Activated gamma-delta T cell (primary cell): ENCODE measurements around the gene XPC.
"Not testable (repeated sequence)": the region's sequence is repeated elsewhere in the genome, so short reads cannot be mapped to it uniquely, and the experiment has no call there.

Source experiments
- DNase-seq: peaks from one replicate; lab custom pipeline; 2025; lab: John Stamatoyannopoulos, UW

The XPC gene

DNA sequence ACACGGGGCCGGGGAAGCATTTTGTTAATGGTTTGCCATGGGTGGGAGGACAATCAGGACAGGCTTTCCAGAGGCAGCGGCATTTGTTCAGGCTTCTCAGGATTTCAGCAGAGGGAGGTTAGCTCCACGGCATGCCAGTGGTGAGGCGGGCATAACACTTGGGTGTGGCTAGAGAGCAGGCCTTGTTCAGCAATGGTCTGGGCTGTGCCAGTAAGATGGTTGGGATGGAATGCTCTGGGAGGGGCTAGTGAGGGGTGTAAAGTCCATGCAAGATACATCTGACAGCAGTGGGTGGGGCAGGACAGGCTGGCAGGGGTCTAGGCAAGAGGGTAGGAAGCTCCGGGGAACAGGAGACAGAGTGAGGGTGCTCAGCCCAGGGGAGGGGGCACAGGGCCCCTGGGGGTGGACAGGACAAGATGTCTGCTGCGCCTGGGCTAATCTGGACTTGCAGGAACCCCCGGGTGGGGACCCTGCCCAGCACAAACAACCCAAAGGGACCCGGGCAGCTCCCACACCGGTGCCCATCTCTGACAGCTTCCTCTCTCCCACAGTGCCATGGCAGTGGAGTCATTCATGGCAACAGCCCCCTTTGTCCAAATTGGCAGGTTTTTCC, 45.1 kb downstream of the XPC start:
- DNase-seq: no peak

DNA sequence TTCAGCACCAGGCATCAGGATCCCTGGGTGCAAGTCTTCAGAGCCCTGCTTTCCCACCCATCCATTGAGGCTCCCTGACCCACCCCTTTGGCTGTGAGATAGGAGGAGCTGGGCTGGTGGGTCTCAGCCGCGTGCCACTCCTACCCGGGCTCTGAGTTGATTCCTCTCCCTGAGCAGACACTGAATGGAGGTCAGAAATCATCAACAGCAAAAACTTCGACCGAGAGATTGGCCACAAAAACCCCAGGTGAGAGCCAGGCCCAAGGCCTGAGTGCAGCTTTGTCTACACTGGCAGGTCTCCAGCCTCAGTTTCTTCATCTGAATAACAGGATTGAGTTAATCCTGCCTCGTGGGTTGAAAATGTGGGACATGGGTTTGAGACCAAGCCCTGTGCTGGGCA, 45.7 kb downstream of the XPC start:
- DNase-seq: no peak

DNA sequence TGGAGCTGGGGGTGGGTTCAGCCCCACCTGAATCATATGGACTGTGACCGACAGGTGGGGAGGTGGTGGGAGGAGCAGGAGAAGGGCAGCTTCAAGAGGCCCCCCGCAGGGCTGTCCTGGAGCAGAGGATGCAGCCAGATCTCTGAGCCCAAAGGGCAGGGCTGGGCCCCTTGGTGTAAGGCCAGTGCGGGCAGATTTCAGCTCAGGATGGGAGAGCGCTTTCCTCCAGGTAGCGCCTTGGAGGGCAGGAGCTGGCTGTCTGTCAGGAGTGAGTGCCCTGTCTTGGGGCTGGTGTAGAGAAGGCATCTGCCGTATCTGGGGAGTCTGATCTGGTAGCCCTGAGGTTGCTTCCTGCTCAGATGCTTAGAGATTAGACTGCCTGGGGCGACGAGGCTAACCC, 46.3 kb downstream of the XPC start:
- no peak for DNase-seq

DNA sequence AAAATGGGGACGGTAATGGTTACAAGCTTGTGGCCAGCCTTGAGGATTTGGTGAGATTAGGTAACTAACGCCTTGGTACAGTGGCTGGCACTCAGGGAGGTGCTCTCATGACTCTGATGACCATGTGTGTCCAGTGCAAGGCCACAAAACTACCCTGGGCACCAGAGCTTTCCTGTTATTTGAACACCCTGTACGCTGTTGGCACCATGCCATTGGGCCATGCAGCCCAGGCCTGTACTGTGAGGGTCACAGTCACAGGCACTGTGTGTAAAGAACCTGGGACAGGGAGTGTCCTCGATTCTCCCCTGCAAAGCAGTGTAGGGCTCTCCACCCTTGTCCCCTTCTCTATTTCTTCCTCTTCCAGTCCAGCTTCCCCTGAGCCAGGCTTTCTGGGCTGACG, 47.3 kb downstream of the XPC start:
- no peak for DNase-seq

DNA sequence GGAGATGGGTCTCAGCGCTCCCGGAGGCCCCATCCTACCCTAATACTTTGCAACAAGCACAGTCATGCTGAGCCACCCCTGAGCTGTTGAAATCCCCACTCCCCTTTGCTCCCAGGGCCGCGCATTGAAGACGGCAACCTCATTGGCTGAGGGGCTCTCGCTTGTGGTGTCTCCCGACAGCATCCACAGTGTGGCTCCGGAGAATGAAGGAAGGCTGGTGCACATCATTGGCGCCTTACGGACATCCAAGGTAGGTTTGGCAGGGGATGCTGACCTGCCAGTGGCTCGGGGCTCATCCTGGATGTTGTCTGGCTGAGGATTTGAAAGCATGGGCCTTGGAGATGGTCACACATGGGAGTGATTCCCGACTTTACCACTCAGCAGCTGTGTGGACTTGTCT, 47.7 kb downstream of the XPC start:
- DNase-seq: no peak

DNA sequence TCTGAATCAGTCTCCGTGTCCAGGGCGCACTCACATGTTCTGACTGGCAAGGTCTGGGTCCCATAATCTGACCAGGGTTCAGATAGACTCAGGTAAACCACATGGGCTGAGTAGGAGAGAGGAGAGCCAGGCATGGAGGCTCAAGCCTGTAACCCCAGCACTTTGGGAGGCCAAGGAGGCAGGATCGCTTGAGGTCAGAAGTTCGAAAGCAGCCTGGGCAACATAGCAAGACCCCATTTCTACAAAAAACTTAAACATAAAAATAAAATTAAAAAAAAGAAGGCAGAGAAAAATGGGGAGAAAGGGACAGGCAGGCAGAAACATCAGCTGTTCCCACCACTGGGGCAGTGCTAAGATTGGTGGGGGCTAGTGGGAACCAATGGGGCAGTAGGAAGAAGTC, 48.2 kb downstream of the XPC start:
- no peak for DNase-seq

DNA sequence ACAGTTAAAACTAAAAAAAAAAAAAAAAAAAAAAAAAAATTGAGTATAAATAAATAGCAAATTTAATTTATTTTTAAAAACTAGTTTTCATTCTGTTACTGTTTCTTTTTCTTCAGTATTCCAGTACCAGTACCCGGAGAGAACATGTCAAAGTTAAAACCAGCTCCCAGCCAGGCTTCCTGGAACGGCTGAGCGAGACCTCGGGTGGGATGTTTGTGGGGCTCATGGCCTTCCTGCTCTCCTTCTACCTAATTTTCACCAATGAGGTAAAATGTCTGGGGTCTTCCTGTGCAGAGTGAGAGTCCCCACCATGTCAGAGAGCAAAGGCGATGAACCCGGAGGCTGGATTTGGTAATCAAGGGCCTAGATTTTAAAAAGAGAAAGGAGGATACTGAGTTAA, 49.1 kb downstream of the XPC start:
- no peak for DNase-seq

DNA sequence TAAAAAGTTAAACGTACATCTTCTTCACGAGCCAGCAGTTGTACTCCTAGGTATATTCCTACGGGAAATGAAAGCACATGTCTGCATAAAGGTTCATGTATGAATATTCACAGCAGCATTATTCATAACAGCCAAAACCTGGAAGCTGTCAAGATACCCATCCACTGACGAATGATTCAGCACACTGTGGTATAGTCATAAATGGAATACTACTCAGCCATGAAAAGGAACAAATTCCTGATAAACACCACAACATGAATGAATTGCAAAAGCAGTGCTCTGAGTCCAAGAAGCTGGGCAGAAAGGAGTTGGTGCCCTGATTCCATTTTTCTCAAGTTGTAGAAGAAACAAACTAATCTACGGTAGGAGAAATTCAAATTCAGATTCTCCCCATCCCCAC, 49.7 kb downstream of the XPC start:
- DNase-seq: no peak

DNA sequence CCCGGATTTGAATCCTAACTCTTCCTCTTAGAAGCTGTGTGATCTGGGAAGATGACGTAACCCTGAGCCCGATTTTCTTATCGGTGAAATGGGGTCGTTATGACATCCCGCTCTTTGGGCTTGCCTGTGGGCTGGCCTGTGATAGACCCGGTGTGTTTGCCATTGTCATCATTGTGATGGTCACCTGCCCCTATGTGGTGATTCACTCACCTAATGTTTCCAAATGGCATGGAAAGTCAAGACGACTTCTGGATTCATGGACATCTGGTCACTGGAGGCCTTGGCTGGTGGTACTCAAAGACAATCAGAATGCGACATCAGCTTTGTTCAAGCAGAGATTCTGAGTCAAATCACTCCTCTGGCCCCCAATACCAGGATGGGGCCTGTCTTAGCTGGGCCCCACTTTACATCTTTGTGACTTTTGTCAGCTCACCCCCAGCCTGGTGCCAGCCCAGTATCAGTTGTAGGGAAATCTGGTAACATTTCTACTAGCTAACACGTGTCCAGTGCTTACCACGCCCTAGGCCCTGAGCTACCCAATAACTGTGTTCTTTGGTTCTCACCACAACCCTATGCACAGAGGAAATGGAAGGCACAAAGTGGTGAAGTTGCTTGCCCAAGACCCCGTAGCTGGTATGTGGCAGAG, 50.8 kb downstream of the XPC start:
- DNase-seq: no peak

DNA sequence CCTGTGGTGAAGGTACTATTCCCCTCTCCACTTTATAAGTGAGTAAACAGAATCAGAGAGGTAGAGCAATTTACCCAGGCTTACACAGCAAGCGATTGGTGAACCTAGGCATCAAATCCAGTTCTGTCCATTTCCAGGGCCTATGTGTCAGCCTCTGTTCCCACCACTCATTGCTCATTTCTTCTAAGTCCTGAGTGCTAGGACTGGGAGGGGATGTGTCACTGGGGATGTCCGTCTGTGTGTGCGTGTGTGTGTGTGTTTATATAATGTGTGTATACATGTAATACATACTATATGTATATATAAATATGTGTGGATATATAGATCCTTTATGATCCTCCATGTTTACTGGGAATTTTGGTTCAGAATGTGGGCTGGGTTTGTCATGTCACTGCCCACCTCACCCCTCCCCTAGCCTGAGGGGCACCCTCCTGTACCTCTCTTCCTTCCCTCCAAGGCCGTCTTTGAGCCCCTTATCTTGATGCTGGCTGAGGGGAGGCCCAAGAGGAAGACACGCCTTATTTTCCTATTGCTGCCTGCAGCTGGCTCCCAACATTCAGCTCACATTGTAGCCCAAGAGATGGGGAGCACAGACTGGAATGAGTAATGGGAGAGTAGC, 51.4 kb downstream of the XPC start:
- no peak for DNase-seq

DNA sequence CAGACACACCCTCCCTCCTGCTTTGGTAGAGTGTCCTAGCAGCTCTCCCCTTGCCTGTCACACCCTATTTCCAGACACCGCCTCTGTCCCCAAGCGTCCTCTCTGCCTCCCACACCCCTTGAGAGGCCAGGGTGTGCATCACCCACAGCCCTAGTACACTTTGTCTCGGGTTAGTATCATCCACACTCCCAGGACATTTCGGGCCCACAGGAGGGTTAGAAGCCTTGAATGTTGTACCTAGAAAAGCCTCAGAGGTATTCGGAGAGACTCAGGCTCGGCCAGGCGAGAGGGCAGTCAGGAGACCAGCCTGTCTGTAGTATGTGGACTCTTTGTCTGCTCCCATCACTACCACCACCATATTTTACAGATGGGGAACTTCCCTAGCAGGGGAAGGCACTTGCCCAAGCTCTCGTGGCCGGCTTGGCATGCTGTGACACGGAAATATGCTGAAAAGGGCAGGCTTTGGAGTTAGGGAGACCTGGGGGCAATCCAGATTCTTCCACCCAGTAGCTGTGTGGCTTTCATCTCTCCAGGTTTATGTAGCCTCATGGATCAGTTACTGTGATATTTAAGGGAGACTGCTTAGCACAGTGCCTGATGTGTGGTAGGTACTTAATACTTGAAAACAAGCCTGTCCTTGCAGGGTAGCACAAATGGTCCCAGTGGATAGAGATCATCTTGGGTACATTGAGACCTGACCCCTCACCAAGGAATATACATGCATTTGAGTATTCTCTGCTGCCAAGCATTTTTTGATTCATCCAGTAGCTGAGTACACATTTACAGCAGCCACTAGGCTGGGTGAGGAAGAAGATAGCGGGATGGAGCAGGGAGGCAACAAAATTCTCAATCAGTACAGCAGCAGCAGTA, 52.1 kb downstream of the XPC start:
- no peak for DNase-seq

DNA sequence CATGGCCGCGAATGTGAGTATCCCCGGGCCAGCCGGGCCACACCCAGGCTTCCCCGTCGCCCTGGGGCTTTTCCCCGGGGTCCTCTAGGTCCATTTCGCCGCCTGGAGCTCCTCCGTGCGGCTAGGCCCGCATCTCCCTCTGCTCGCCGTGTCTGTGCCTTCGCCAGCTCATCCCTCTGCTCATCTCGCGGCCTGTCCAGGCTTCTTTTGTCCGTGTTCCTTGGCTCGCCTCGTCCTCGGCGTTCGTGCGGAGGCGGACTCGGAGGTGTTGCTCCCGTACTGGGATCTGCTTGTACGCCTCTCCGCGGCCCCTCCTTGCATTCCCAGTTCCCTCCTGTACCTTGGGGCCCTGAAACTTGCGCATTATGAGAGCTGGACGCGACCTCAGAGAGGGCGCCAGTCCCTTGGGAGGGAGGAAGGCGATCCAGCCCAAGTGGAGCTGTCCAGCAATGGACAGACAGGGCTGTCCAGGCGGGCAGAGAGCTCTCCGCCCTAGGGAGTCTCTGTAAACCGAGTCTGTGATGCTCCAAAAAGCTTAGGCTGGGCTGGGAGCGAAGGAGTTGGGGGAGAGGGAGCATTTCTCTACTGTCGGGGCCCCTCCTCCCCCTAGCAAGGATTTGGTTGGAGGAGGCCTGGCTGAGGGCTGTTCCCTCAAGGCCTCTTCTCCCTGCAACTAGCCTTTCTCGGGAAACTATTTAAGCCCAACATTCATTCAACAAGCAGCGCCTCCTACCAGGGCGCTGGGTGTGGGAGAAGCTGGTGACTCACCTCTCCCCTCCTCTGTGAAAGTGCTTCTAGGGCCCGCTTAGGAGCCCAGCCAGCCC, 53.0 kb downstream of the XPC start:
- DNase-seq: no peak

DNA sequence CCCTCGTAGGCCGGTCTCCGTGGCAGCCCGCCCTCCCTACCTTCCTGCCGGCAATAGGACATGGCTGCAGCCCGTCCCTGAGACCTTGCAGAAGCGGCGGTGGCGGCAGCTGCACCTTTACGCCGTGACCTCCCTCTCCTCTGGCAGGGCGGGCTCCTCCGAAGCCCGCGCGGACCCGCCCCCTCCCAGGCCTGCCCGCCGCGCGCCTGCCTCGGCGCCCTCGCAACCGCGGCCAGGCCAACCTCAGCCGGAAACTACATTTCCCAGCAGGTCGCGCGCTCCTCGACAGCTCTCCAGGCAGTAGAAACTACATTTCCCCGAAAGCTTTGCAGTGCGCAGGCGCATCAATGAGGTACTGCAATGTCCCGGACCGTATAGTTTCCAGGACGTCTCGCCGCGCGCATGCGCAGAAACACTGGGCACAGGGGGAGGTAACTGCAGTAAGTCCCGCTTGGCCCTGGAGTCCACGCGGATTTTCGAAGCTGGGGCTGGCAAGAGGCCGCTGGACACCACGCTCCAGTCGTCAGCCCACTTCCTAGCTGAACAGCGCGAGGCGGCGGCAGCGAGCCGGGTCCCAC, 53.7 kb downstream of the XPC start, which contains the start of the genes CHCHD4 and TMEM43:
CHCHD4 (minus strand) TSS at position 256 of the 578 bp plus-strand sequence; CDS start at position 62, 194 bp downstream.
TMEM43 (plus strand) TSS at position 438 of the 578 bp plus-strand sequence. CDS start 142 bp downstream, outside the sequence.
- DNase-seq: peak; percentile 92

DNA sequence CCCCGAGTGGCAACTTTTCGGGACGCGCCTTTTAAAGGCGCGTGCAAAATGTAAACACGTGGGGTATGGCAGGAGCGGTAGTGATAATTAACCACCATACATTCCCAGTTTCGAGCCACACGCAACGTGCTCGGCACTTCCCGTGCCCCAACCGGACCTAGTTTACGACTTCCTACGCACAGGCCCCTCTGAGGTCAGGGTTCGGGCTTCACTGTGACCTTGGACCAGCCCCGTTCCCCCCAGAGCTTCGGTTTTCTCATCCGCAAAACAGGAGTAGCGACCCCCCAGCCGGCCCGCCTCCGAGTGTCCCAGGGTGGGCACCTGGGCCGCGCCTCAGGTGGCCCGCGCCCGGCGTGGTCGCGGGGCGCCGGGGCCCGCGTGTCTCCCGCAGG, 54.2 kb downstream of the XPC start:
- DNase-seq: no peak

DNA sequence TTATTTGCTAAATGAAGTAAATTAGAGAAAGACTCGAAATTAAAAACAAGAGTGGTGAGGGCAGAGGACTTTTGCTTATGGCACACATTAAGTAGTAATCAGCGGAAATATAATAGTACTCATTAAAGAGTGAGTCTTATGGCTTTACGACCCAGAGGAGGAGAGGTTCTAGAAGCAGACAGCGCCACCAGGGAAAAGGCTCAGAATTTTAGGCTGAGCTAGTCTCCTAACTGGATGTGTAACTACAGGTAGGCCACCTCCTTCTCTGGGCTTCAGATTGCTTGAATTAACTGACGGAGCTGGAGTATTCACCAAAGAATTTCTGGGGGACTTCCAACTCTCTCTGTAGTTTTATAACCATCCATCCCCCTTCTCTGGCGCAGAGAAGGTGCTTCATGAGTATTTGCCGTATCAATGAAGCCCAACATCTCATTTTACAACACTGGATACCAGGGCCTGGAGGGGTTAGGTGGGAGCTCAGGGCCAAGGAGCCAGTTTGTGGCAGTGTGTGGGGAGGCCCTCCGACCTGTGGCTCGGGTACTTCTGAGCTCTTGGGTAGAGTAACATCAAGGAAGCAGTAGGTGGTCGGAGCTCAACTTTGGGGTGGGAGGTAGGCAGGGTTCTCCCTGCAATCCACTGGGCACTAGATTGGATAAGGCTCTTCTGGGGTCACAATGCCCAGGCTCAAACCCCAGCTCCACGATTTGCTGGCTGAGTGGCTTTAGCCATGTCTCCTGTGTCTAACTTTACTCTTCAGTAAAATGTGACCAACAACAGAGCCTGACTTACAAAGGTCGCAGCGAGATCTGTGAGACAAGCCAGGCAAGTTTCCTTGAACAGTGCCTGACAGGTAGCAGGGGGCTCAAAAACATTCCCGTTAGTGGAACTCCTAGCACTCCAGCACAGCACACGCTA, 54.8 kb downstream of the XPC start:
- no peak for DNase-seq

DNA sequence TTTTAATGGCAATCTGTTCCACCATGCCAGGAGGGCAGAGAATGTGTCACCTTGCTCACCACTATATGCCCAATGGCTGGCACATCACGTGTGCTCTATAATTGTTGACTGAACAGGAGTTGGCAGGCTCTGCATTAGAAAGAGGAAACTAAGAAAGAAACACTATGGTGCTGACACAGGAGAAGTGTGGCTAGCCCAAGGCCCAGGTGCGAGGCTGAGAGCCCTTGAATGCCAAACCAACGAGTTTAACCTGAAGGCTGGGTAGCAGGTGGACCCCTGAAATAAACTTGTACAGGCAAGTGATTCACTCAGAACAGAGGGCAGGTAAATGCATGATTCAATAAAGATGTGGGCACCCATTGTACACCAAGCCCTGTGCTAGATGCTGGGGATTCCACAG, 56.1 kb downstream of the XPC start:
- no peak for DNase-seq

DNA sequence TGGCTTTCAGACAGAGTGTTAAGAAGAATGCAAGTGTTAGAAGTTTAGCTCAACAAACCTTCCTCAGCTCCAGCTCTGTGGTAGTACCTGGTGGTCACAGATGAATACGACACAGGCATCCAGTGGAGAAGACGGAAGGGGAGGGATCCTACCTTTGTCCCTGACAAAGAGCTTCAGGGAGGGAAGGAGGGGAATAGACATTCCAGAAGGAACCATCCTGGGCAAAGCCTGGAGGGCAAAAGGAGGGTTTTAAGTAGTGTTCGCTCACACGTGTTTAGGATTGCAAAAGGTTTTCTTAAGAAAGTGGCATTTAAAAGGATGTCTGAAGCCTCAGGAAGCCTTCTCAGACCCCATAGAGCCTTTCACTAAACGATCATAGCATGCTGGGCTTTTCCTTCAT, 56.5 kb downstream of the XPC start:
- DNase-seq: no peak

DNA sequence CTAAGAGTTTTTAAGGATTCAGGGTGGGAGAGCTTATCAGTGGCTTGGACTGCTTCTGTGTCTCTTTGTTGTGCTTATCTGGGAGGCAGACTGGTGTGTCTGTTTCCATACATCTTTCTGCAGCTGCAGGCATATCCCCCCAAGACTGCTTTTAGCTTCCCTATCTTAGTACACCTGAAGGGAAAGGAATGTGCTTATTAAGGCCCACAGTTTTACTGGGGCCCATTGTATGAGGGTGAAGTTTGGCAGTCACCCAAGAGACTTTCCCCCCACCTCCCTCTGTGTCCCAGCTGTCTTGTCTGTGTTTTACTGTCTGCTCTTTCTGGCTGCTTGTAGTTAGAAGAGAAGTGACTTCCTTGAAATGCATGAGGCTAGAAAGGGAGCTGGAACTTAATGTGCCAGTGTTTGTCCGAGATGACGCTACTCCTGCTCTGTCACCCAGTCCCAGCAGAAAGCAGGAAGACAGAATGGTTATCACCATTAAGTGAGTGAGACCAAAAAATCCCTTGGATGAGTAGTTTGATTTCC, 57.4 kb downstream of the XPC start:
- DNase-seq: not testable (repeated sequence)

DNA sequence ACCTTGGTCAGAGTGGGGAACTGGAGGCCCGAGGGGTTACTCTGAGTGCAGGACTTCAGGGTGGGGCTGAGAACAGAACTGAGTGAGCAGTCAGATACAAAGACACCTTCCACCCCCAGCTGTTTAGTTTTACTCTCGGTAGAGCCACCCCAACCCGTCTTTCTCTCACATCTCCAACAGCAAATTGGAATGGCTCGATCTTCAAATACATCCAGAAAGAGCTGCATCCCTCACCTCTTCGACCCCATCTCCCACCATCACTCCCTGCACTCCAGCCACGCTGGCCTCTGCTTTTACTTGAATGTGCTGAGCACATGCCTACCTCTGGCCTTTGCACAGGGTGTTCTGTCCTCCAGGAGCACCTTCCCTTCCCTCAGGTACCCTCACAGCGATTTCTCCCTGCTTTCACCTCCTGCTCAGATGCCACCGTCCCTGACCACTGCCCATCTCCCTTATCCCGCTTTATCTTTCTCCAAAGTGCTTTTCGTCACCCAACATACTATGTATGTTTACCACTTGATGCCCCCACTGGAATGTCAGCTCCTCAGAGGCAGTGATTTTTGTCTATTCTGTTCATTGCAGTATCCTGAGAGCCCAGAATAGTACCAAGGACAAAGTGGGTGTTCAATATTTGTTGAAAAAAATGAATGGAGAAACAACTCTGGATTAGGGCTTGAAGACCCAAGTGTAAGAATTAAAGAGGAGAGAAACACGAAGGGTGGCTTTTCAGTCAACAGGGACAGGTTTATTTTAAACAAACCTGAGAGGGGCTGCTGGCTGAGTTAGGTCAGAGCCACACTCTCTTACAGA, 58.1 kb downstream of the XPC start:
- DNase-seq: no peak
